GM21528 (cell line): ENCODE results near the gene NFIA.
"Not testable (repeated sequence)": the region's sequence is repeated elsewhere in the genome, so short reads cannot be mapped to it uniquely, and the experiment has no call there.

Experiments used
- ATAC-seq: cut with Tn5 transposase; IDR thresholded peaks from one replicate; pipeline ENCODE4 v1.9.1; 2021; ENCODE audit warnings: mild to moderate bottlenecking, moderate library complexity; ENCODE audit not compliant: unreplicated experiment, low FRiP score

The NFIA gene

GRCh38 chr1:61058483-61059245, 23.7 kb upstream of the NFIA start:
- ATAC-seq: no peak

GRCh38 chr1:61061601-61062000, 20.8 kb upstream of the NFIA start:
- ATAC-seq: not testable (repeated sequence)

- ATAC-seq: no peak
Observed at GRCh38 chr1:61064673-61065072, 17.7 kb upstream of the NFIA start.

- ATAC-seq: no peak
Observed at GRCh38 chr1:61067446-61068019, 14.8 kb upstream of the NFIA start.

GRCh38 chr1:61070054-61070453, 12.3 kb upstream of the NFIA start:
- ATAC-seq: no peak

DNA sequence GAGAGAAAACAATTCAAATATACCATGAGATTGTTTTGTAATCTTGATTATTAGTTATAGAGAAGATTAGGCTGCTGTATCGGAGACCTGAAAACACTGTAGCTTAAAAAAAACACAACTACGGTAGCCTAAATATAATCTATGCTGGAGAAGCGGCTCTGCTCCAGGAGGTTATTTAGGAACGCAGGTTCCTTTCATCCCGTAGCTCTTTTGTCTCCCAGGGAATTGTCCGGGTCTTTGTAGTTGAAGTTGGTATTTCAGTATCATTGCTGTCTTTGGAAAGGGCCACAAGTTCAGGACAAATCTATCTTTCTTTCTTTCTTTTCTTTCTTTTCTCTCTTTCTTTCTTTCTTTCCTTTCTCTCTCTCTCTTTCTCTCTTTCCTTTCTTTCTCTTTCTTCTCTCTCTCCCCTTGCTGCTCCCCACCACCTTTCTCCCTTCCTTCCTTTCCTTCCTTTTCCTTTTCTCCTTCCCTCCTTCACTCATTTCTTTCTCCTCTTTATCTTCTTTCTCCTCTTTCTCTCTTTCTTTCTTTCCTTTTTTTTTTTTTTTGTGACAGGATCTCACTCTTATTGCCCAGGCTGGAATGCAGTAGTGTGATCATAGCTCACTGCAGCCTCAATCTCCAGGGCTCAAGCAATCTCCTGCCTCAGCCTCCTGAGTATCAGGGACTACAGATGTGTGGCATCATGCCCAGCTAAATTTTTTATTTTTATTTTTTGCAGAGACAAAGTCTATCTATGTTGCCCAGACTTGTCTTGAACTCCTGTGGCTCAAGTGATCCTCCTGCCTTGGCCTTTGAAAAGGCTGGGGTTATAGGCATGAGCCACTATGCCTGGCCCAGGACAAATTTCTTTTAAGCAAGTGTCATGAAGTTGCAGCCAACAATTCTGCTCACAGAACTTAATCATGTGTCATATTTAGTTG, 10.9 kb upstream of the NFIA start:
- no peak for ATAC-seq

DNA sequence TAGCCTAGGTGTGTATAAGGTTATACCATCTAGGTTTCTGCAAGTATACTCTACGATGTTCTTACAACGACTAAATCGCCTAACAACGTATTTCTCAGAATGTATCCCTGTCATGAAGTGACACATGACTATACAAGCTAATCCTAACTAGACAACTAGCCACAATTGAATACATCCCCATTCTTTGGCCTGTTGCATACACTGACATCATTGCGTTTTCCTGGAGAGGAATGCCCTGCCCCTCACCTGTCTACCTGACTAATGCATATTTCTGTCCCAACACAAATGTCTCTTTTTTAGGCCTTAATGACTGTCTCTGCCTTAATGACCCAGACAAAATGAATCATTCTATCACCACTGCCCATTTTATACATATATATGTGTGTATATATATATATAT, 8.5 kb upstream of the NFIA start:
- ATAC-seq: no peak

GRCh38 chr1:61075833-61076232, 6.5 kb upstream of the NFIA start:
- not testable (repeated sequence) for ATAC-seq

DNA sequence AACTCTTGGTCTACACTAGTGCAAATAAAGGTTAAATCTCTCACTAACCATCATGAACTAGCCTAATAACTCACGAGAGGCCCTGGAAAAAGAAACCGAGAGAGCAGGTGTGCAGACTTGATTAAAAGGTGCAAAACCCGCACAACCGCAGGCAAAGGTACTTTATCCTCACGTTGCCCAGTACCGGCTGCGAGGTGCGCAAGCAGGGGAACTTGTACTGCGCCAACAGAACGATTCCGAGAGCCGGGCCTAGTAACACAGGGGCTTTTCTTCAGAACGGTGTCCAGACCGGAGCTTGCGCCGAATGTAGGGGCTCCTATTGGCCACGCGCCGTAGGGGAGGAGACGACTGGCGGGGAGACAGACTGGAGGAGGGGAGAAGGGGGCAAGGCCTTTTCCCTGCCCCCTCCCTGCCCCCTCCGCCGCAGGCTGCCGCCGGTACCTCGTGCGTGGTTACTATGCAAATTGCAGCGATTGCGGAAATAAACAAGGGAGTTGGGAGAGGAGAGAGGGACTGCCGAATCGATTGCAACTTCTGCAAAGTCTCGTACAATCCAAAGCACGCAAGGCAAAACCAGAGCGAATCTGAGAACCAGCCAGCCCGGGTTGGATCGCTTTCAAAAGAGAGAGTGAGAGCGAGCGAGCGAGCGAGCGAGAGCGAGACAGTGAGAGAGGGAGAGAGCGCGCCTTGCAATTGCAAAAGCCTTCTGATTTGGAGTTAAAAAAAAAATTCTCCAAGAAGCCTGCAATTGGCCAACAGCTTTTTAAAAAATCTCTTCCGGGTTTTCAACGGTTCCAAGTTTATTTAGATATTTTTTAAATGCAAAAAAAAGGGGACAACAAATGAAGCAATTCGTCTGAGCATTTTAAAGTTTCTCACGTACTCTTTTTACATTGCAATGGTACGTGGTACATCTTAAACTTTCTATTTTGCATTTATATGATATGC, 5.4 kb upstream of the NFIA start:
- ATAC-seq: peak; percentile 84

DNA sequence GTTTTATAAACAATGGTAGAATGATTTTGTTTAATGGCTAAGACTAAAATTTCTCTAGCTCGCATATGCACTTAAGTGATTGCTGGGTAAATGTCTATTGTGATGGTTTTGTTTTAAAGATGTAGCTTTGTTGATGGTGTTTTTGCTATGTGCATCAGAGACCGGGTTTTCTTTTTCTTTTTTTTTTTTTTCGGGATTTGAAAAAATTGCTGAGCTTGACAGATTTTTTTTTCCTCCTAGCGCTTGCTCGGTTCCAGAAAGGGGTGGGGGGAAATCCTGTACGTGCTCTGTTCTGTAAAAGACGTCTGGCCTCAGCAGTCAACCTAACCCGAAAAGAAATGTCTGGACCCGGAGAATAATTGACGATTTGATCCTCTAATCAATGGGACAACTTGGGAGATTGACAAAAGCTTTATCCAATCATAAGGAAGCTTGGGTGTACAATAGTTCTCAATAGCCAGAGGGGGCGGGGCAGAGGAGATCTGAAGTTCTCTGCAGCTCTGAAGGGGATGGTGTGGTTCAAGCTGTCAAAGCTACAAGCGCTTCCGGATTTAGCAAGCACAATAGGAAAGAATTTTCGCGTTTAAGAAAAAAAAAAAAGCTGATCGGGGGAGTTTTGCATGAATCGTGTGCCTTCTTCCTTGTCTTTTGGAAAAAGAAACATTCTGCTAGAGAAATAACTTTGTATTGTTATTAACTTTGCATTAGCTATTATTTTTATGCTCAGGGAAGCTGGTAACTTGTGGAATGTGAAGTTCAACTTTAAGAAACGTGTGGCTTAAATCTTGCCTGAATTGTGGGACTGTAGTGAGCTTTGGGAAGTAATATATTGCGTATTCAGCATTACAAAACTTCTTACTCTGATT, 4.5 kb upstream of the NFIA start:
- peak; percentile 59 for ATAC-seq

DNA sequence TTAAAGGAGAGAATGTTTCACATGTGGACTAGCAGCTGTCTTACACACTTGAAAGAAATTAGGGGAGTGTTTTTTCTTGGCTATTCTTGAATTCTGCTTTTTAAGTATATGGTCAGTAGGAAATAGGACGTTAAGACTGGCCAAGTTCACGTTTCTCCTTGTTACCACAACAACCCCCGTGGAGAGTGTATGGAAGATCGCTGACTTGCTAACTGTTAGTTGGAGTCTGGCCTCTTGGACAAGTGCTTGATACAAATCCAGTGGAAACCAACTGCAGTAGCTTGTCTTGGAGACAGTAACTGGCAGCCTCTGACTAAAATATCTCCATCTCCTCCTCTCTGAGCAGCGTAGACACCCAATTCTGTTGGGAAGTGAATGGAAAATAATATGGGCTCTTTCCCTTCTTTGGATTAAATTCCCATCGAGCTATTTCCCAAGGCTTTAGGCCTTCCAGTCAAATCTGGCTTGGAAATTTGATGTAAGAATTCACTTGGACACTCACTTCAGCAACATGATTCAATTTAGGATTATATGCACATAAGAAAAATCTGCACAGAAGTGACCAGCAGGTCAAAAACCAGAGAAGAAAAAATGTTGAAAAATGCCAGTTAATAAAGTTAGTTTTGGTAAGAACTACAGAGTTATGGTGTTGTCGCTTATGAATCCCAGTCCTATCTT, 3.6 kb upstream of the NFIA start:
- ATAC-seq: no peak

DNA sequence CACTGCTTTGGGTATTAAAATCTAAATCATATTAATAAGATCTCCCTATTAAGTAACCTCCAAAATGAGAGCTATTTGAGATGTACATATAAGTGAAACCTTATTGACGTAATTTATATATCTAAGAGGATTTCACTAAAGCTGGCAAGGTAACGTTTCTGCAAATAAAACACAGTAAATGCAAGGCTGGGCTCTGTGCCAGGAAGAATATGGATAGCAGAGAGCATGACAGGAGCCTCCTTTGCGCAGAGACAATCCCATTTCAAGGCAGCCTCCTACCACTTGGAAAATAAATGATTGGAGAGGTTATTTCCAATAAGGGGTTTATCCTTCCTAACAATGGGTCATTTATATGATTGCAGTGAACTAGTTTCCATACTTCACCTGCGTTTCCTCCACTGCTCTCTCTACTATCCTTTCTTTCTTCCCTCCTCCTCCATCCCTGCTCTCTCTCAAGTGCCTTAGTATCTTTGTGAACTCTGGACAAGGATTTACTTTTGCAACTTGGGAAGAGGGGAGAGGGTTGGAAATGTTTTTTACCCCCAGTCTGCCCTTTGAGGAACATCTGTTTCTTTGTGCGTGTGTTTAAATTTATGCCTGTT, 3.0 kb upstream of the NFIA start:
- ATAC-seq: no peak

DNA sequence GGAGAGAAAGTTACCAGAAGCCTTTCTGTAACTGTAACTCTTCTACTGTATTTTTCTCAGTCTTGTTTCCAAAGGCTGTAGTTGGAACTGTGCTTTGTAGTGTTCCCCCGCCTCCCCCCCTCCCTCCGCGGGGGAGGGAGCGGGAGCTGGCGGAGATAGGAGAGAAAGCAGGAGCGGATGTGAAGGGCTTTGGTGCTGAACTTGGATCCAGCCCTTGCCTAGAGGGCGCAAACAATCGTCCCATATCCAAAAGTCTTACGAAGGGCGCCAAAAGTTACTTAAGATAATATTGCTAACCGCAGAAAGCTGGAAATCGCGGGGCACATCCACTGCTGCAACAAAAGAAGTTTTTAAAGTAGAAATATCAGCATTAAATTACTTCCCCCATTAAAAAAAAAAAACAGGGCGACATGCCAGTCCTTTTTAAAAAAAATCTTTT, 2.4 kb upstream of the NFIA start:
- ATAC-seq: no peak

DNA sequence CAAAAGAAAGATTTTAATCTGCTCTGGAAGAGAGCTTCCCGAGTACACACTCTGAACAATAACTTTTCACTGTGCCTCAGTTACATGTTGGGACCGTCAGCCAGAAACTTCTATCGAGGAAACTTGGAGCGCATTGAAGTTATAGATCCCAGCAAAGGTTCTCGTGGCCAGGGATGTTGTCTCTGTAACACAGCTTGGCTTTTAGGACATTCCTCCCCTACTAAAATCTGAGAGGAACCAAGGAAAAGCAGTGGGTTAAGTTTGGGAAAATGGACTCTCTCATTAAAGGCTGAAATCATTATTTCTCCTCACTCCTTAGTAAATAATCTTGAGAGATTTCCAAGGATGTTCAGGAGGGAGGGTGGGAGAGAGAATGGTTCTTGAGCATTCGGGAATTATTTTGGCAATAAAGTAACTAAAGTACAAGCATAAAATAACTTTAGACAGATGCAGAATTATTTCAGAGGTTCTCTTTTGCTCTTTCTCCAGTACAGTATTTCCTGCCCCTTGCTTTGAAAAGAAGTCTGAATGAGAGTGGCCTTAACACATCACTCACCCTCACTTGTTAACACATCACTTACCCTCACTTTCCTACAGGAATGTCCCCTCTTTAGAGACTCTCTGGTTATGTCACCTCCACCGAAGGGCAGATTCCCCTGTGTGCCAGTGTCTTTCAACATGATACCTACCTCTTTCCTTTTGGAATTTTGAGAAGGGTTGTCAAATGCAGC, 1.8 kb upstream of the NFIA start:
- ATAC-seq: no peak

DNA sequence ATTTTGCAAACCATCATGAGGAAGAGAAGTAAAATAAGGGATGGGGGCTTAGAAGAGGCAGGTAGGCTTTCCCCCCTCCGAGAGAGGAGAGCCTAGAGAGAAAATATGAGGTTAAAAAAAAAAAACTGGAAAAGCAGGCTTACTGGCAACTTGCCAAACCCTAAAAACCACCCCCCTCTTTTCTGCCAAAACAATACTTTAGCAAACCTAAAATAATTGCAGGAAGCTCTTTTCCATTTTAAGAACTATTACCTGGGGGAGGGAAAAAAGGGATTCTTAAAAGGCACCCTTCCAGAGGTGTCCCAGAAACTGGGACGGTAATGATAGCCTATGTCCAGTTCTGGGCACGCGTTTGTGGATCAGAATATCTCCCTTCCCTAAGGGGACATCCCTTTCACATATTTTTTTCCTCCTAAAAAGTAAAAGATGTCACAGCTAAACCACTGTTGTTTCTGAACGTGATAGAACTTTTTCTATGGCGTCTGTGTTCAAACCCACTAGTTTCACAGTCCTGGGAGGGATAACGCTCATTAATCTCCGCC, 1.1 kb upstream of the NFIA start:
- no peak for ATAC-seq

DNA sequence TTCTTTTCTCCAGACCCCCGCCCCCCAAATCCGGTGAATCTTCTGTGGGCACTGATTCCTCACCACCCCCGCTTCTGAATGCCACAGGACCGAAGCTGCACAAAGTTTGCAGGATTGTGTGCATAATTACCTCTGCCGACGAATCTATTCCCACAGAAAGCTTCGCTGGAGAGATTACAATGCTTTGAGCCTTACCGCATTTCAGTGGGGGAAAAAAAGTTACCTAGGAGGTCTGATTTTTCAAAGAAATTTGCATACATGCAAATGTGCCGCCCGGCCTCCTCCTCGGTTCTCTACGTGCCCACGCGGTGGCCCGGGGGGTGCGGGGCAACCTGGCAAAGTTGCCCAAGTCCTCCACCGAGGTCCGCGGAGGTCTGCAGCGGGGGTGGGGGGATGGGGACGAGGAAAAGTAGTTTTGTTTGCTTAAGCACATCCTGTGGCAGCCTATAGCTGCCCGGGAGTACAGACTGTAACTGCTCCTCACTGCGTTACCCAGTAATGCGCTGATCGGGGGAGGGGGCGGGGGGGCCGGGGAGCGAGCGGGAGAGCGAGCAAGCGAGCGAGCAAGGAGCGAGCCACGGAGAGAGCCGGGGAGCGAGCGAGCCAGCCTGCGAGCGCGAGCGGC, 563 bp upstream of the NFIA start:
- no peak for ATAC-seq
